ENCODE results near the gene OTOP3. TPM values are rescaled to one million over a fixed set of nuclear protein-coding genes. Genes with fewer than 3 reads are reported as not detected.

Gene OTOP3
- total and polyA plus RNA-seq, 10 donors = not detected

DNA sequence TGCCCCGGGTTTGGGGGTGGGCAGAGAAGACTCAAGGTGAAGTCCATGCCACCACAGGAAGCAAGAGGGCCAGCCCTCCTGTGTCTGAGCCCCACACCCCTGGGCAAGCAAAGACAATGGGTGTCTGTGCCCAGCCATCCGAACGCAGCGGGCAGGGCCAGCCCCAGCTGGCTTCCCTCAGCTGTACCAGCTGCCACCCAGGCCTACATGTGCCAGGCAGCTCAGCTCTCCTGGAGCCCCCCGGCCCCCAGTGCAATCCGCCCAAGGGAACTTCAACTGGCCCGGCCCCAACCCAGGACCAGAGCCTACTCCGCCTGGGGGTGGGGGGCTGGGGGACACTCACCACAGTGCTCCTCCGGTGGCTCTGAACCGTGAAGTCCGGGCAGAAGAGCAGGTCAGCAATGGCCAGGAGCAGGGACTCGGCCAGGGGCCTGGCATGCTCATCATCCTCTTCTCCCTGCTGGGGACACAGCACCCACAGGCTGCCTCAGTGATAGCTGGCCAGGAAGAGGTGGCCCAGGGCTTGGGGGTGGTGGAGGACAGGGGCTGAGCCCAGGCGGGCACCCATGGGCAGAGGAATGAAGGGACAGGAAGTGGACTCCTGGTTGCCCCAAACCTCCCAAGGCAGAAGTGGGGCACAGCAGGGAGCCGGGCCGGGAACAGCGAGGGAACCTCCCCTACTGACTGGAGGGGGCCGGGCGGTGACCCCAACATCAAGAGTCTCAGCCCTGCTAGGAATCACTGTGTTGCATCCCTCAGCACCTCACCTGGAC is 27.1 kb downstream of the OTOP3 start:
- no peaks in the 10 kb centered on the region for H3K9me3 ChIP-seq
- H3K27ac ChIP-seq = no peak overlapping the region

DNA sequence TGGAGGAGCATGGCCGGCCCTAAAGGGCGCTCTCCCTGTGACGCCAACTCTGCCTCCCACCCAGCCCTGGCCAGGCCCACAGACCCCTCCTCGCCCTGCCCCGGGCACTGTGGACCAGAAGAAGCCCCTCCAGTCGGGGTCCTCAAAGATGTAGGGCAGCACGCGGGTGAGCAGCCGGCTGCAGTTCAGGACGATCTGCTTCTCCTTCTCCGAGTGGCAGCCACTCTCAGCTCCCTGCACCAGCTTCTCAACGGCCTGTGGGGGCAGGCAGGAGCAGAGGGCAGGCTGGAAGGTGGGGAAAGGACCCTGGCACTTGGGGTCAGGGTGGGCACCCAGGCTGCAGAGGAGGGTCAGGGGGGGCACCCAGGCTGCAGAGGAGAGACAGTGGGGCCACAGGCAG is 28.0 kb downstream of the OTOP3 start:
- Histone ChIP-seq H3K27me3 (replicated peaks in 1 of 7) (peaks cover 0 to 12% (median 0%) of the 10 kb centered on the region in 7 donors), H3K4me1 (peaks cover 0 to 20% (median 11%) of the 10 kb centered on the region in 6 donors), H3K36me3 (peaks cover 0 to 9% (median 0%) of the 10 kb centered on the region in 6 donors), H3K4me3 (no peak overlapping the region), H3K9me3 (no peaks in the 10 kb centered on the region), H3K27ac (no peak overlapping the region)
- intact Hi-C loops (cut with DNase I; ENCODE audit: low total_unique reads) = loop anchor here (10.0 kb wide), 1 partner anchor 241 kb away; the partner anchor contains the start of gene NUP85
- no peak for DNase-seq
- WGBS, 5 donors = 62 to 75% (median 74%) methylated on average over 7 to 12 of the region's 12 CpGs; no CpG with 5 or more reads in 1 of the 5 donors
- TF ChIP-seq POLR2AphosphoS5 (IDR thresholded peaks at IDR 0.05) = no peak
- TF ChIP-seq POLR2A (IDR thresholded peaks at IDR 0.05) = no peak
- TF ChIP-seq, protein P1, sequence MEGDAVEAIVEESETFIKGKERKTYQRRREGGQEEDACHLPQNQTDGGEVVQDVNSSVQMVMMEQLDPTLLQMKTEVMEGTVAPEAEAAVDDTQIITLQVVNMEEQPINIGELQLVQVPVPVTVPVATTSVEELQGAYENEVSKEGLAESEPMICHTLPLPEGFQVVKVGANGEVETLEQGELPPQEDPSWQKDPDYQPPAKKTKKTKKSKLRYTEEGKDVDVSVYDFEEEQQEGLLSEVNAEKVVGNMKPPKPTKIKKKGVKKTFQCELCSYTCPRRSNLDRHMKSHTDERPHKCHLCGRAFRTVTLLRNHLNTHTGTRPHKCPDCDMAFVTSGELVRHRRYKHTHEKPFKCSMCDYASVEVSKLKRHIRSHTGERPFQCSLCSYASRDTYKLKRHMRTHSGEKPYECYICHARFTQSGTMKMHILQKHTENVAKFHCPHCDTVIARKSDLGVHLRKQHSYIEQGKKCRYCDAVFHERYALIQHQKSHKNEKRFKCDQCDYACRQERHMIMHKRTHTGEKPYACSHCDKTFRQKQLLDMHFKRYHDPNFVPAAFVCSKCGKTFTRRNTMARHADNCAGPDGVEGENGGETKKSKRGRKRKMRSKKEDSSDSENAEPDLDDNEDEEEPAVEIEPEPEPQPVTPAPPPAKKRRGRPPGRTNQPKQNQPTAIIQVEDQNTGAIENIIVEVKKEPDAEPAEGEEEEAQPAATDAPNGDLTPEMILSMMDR (IDR thresholded peaks at IDR 0.05 in 8 of 11, conservative IDR thresholded peaks at IDR 0.05 in 3 of 11) = no peak

More for the DNA sequence above, 27.1 kb downstream of the OTOP3 start:
- no peak overlapping the region for H3K4me3 ChIP-seq
- intact Hi-C loops (cut with DNase I; ENCODE audit: low total_unique reads) = loop anchor here (10.0 kb wide), 1 partner anchor 242 kb away; the partner anchor contains the start of gene NUP85
- peaks cover 0 to 9% (median 0%) of the 10 kb centered on the region in 6 donors for H3K36me3 ChIP-seq
- WGBS, 5 donors = 79 to 91% (median 87%) methylated on average over 15 to 18 of the region's 18 CpGs
- TF ChIP-seq, protein P1 (IDR thresholded peaks at IDR 0.05 in 8 of 11, conservative IDR thresholded peaks at IDR 0.05 in 3 of 11) = no peak
- no peak for TF ChIP-seq POLR2AphosphoS5 (IDR thresholded peaks at IDR 0.05)
- no peak for TF ChIP-seq POLR2A (IDR thresholded peaks at IDR 0.05)
- no peak for DNase-seq
- peaks cover 0 to 19% (median 0%) of the 10 kb centered on the region in 7 donors for H3K27me3 ChIP-seq (replicated peaks in 1 of 7)
- H3K4me1 ChIP-seq = peaks cover 0 to 24% (median 11%) of the 10 kb centered on the region in 6 donors

DNA sequence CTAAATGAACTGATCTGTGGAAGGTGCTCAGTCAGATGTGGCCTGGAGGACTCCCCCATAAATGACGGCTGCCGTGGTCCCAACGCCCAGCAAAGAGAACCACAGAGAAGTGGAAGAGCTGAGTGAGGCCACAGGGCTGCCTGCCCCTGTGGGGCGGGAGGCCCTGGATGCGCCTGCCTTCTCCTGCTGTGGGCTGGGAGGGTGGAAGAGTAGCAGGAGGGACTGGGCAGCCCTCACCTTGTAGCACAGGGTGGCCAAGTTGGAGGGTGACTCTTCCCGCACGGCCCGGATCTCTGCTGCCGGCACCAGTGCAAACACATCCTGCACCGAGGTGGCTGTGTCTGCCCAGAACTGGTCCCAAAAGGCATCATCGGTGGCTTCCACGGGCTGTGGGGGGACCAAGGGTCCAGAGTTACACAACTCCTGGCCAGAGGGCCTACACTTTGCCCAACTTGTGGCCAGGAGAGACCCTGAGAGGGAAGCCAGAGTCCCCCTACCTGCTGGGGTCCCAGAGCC is 28.6 kb downstream of the OTOP3 start:
- no peak for TF ChIP-seq POLR2A (IDR thresholded peaks at IDR 0.05)
- TF ChIP-seq POLR2AphosphoS5 (IDR thresholded peaks at IDR 0.05) = no peak
- TF ChIP-seq, protein P1 (IDR thresholded peaks at IDR 0.05 in 8 of 11, conservative IDR thresholded peaks at IDR 0.05 in 3 of 11) = no peak
- intact Hi-C loops (cut with DNase I; ENCODE audit: low total_unique reads) = loop anchor here (10.0 kb wide), 1 partner anchor 240 kb away; the partner anchor contains the start of gene NUP85
- Histone ChIP-seq H3K9me3 (no peaks in the 10 kb centered on the region), H3K36me3 (peaks cover 0 to 9% (median 0%) of the 10 kb centered on the region in 6 donors), H3K27me3 (replicated peaks in 1 of 7) (peaks cover 0 to 12% (median 0%) of the 10 kb centered on the region in 7 donors), H3K4me3 (no peak overlapping the region), H3K27ac (no peak overlapping the region), H3K4me1 (peaks cover 0 to 26% (median 12%) of the 10 kb centered on the region in 6 donors)
- 88 to 97% (median 92%) methylated on average over 4 to 12 of the region's 12 CpGs for WGBS, 5 donors
- DNase-seq = no peak
